Activated T-helper 2 cell treated with anti-CD3 and anti-CD28 coated beads, Interferon-gamma antibody, Interleukin-2, Interleukin-4, amounts not matched to agents 10 μg/mL and 5 μg/mL and 100 μg/mL, durations not matched to agents 14 hours and 24 hours and 36 hours (primary cell): ENCODE data around the gene SLC17A2. TPM values are rescaled to one million over a fixed set of nuclear protein-coding genes. Genes with fewer than 3 reads are reported as not detected.

ENCODE experiments used
- DNase-seq: peaks from one replicate; pipeline ENCODE4 v3.0.0; 2021; ENCODE audit warnings: low spot score
- H3K27ac Mint-ChIP-seq: one replicate; pipeline ENCODE4 v1.8.0; 2021; ENCODE audit warnings: mixed read lengths
- H3K27me3 Mint-ChIP-seq: one replicate; pipeline ENCODE4 v1.8.0; 2021; ENCODE audit warnings: low read depth, mixed read lengths
- H3K36me3 Mint-ChIP-seq: one replicate; pipeline ENCODE4 v1.8.0; 2021; ENCODE audit warnings: low read depth, mixed read lengths
- H3K4me1 Mint-ChIP-seq: one replicate; pipeline ENCODE4 v1.8.0; 2021; ENCODE audit warnings: low read depth, mixed read lengths
- H3K4me3 Mint-ChIP-seq: one replicate; pipeline ENCODE4 v1.8.0; 2021; ENCODE audit warnings: low read depth, mild to moderate bottlenecking, moderate library complexity, mixed read lengths
- H3K9me3 Mint-ChIP-seq: one replicate; pipeline ENCODE4 v1.8.0; 2021; ENCODE audit warnings: mixed read lengths
- intact Hi-C: fragments of 100-400 bp; cut with micrococcal nuclease; formaldehyde crosslinking; loops from one replicate; pipeline ENCODE4 v1.15.1; 2023
- total RNA-seq: library from RNA; stranded (reverse); gene quantifications from 2 replicates; pipeline ENCODE4 v1.2.3, GENCODE V29; 2022

The SLC17A2 gene
- total RNA-seq: 0.41 and 0.55 TPM in 2 replicates

GRCh38 chr6:25930532-25931410 is at the start of gene SLC17A2:
Gene SLC17A2 (minus strand): TSS chr6:25930691. CDS start chr6:25925796, 4,895 bp downstream.
- Mint-ChIP-seq H3K9me3 (no peaks in the 10 kb centered on the region), H3K4me3 (no peak within 1 kb of the TSS), H3K4me1 (peaks cover 20% of the 10 kb centered on the region), H3K27me3 (no peaks in the 10 kb centered on the region), H3K27ac (no peak within 1 kb of the TSS), H3K36me3 (no peaks in the 10 kb centered on the region)
- DNase-seq: no peak
- intact Hi-C loops: no loop called here

- Mint-ChIP-seq H3K36me3 (peaks cover 86% of the 10 kb centered on the region), H3K27me3 (no peaks in the 10 kb centered on the region), H3K9me3 (no peaks in the 10 kb centered on the region), H3K4me1 (peaks cover 34% of the 10 kb centered on the region), H3K27ac (peak overlapping the region; percentile 49), H3K4me3 (no peak overlapping the region)
- no peak for DNase-seq
- intact Hi-C loops: loop anchor here (1.0 kb wide), 1 partner anchor 31 kb away; no protein-coding TSS in a partner anchor
These were observed 45.6 kb upstream of the SLC17A2 start for GRCh38 chr6:25975923-25976560.

- H3K27me3 Mint-ChIP-seq: no peaks in the 10 kb centered on the region
- peaks cover 86% of the 10 kb centered on the region for H3K36me3 Mint-ChIP-seq
- no peak overlapping the region for H3K4me3 Mint-ChIP-seq
- H3K9me3 Mint-ChIP-seq: no peaks in the 10 kb centered on the region
- H3K4me1 Mint-ChIP-seq: peaks cover 37% of the 10 kb centered on the region
- intact Hi-C loops: no loop called here
- DNase-seq: no peak
- no peak overlapping the region for H3K27ac Mint-ChIP-seq
These were observed 43.5 kb upstream of the SLC17A2 start for GRCh38 chr6:25973923-25974555.

- no peak for DNase-seq
- Mint-ChIP-seq H3K36me3 (peaks cover 91% of the 10 kb centered on the region), H3K9me3 (no peaks in the 10 kb centered on the region), H3K27ac (no peak overlapping the region), H3K4me3 (no peak overlapping the region), H3K27me3 (no peaks in the 10 kb centered on the region), H3K4me1 (peaks cover 47% of the 10 kb centered on the region)
- intact Hi-C loops: no loop called here
These were observed 42.4 kb upstream of the SLC17A2 start for GRCh38 chr6:25972902-25973301.

- Mint-ChIP-seq H3K9me3 (no peaks in the 10 kb centered on the region), H3K27ac (peak overlapping the region; percentile 13), H3K4me1 (peaks cover 51% of the 10 kb centered on the region), H3K36me3 (peaks cover 92% of the 10 kb centered on the region), H3K27me3 (no peaks in the 10 kb centered on the region), H3K4me3 (no peak overlapping the region)
- intact Hi-C loops: no loop called here
- DNase-seq: no peak
These were observed 41.6 kb upstream of the SLC17A2 start for GRCh38 chr6:25972128-25972527.

GRCh38 chr6:25971187-25971821 is 40.8 kb upstream of the SLC17A2 start:
- Mint-ChIP-seq H3K4me1 (peaks cover 52% of the 10 kb centered on the region), H3K4me3 (no peak overlapping the region), H3K27ac (peak overlapping the region; percentile 21), H3K27me3 (no peaks in the 10 kb centered on the region), H3K36me3 (peaks cover 92% of the 10 kb centered on the region), H3K9me3 (no peaks in the 10 kb centered on the region)
- DNase-seq: no peak
- intact Hi-C loops: no loop called here

- Mint-ChIP-seq H3K27ac (no peak overlapping the region), H3K36me3 (peaks cover 90% of the 10 kb centered on the region), H3K27me3 (no peaks in the 10 kb centered on the region), H3K4me1 (peaks cover 57% of the 10 kb centered on the region), H3K4me3 (peak overlapping the region; percentile 50), H3K9me3 (no peaks in the 10 kb centered on the region)
- intact Hi-C loops: no loop called here
- DNase-seq: no peak
These were observed 38.3 kb upstream of the SLC17A2 start for GRCh38 chr6:25968769-25969168.

- H3K4me1 Mint-ChIP-seq: peaks cover 57% of the 10 kb centered on the region
- peak overlapping the region; percentile 76 for H3K4me3 Mint-ChIP-seq
These were observed 36.2 kb upstream of the SLC17A2 start for GRCh38 chr6:25966711-25967110.

GRCh38 chr6:25965058-25965457 is 34.6 kb upstream of the SLC17A2 start:
- Mint-ChIP-seq H3K27me3 (no peaks in the 10 kb centered on the region), H3K9me3 (peaks cover 11% of the 10 kb centered on the region), H3K4me3 (peak overlapping the region; percentile 78), H3K4me1 (peaks cover 60% of the 10 kb centered on the region), H3K36me3 (peaks cover 73% of the 10 kb centered on the region), H3K27ac (no peak overlapping the region)
- intact Hi-C loops: no loop called here
- no peak for DNase-seq

More at GRCh38 chr6:25966711-25967110, 36.2 kb upstream of the SLC17A2 start:
- DNase-seq: no peak
- H3K27me3 Mint-ChIP-seq: no peaks in the 10 kb centered on the region
- H3K9me3 Mint-ChIP-seq: no peaks in the 10 kb centered on the region
- H3K27ac Mint-ChIP-seq: peak overlapping the region; percentile 78
- intact Hi-C loops: no loop called here
- peaks cover 80% of the 10 kb centered on the region for H3K36me3 Mint-ChIP-seq

GRCh38 chr6:25963426-25964123 is 33.1 kb upstream of the SLC17A2 start:
- Mint-ChIP-seq H3K4me3 (peak overlapping the region; percentile 99), H3K36me3 (peaks cover 75% of the 10 kb centered on the region), H3K27ac (peak overlapping the region; percentile 76), H3K9me3 (peaks cover 26% of the 10 kb centered on the region), H3K27me3 (no peaks in the 10 kb centered on the region), H3K4me1 (peaks cover 63% of the 10 kb centered on the region)
- no peak for DNase-seq
- intact Hi-C loops: loop anchor here (2.0 kb wide), 1 partner anchor 57 kb away; a partner anchor contains a TSS

- H3K27me3 Mint-ChIP-seq: no peaks in the 10 kb centered on the region
- H3K4me3 Mint-ChIP-seq: peak within 1 kb of the TSS; percentile 99
- intact Hi-C loops: loop anchor here (1.0 to 2.0 kb wide), 4 partner anchors 17 to 58 kb away; a partner anchor contains a TSS
- H3K9me3 Mint-ChIP-seq: peaks cover 32% of the 10 kb centered on the region
- peaks cover 70% of the 10 kb centered on the region for H3K36me3 Mint-ChIP-seq
- DNase-seq: peak; percentile 77
- peaks cover 59% of the 10 kb centered on the region for H3K4me1 Mint-ChIP-seq
- peak within 1 kb of the TSS; percentile 98 for H3K27ac Mint-ChIP-seq
These were observed 31.9 kb upstream of the SLC17A2 start, which contains the start of gene TRIM38 for GRCh38 chr6:25962149-25963127. Gene TRIM38 (plus strand): TSS chr6:25962802. CDS start chr6:25966523, 3,721 bp downstream.
